GM10266 (cell line): Measurements from ENCODE around the gene C2orf49.

ENCODE experiments used
- DNase-seq: peaks from one replicate; pipeline ENCODE4 v3.0.0; 2012; ENCODE audit errors: extremely low spot score
- CTCF ChIP-seq: IDR thresholded peaks from 2 replicates; pipeline ENCODE4 v1.5.1; 2012; ENCODE audit warnings: mild to moderate bottlenecking, low read depth; ENCODE audit not compliant: control insufficient read depth, insufficient read depth; ENCODE audit errors: missing control alignments

Gene C2orf49

GRCh38 chr2:105383432-105384166, 46.3 kb downstream of the C2orf49 start:
- no peak for TF ChIP-seq CTCF
- DNase-seq, result no peak

GRCh38 chr2:105384216-105384615, 46.9 kb downstream of the C2orf49 start:
- no peak for DNase-seq
- TF ChIP-seq CTCF, result no peak

- no peak for TF ChIP-seq CTCF
- DNase-seq, result no peak
Observed at GRCh38 chr2:105384861-105385260, 47.5 kb downstream of the C2orf49 start.

GRCh38 chr2:105385731-105386540, 48.6 kb downstream of the C2orf49 start:
- no peak for DNase-seq
- TF ChIP-seq CTCF, result no peak

GRCh38 chr2:105387225-105387624, 49.9 kb downstream of the C2orf49 start:
- no peak for TF ChIP-seq CTCF
- no peak for DNase-seq

GRCh38 chr2:105388971-105389381, 51.6 kb downstream of the C2orf49 start:
- TF ChIP-seq CTCF, result no peak
- no peak for DNase-seq

- DNase-seq, result no peak
- TF ChIP-seq CTCF, result no peak
Observed at GRCh38 chr2:105390454-105390853, 53.1 kb downstream of the C2orf49 start.
